Progenitor cell of endocrine pancreas (in vitro differentiated cells): ENCODE data around the gene SPON1. TPM values are rescaled to one million over a fixed set of nuclear protein-coding genes. Genes with fewer than 3 reads are reported as not detected.

Source experiments
- DNase-seq: peaks from one replicate; pipeline ENCODE4 v3.0.0; 2021; ENCODE audit warnings: low spot score; ENCODE audit not compliant: unreplicated experiment
- H3K27ac Mint-ChIP-seq: 2 replicates; pipeline ENCODE4 v1.8.0; 2021; ENCODE audit warnings: mild to moderate bottlenecking, moderate library complexity, mixed read lengths
- H3K27me3 Mint-ChIP-seq: 2 replicates; pipeline ENCODE4 v1.8.0; 2021; ENCODE audit warnings: mixed read lengths
- H3K36me3 Mint-ChIP-seq: 2 replicates; pipeline ENCODE4 v1.8.0; 2022; ENCODE audit warnings: mixed read lengths; ENCODE audit not compliant: insufficient read depth
- H3K4me1 Mint-ChIP-seq: 2 replicates; pipeline ENCODE4 v1.8.0; 2021; ENCODE audit warnings: low read depth, mixed read lengths
- H3K4me3 Mint-ChIP-seq: 2 replicates; pipeline ENCODE4 v1.8.0; 2021; ENCODE audit warnings: low read depth, mild to moderate bottlenecking, moderate library complexity, mixed read lengths
- H3K9me3 Mint-ChIP-seq: 2 replicates; pipeline ENCODE4 v1.8.0; 2021; ENCODE audit warnings: low read depth, mixed read lengths
- total RNA-seq: library from RNA; stranded (reverse); gene quantifications from 2 replicates; pipeline ENCODE4 v1.2.1, GENCODE V29; 2021
- TF ChIP-seq, protein P1 (sequence below): fragments of 200-600 bp; sonication (generic); IDR thresholded peaks from one replicate; pipeline ENCODE4 v1.5.0; 2021; ENCODE audit warnings: antibody characterized with exemption, mild to moderate bottlenecking; ENCODE audit not compliant: unreplicated experiment

SPON1 gene
- total RNA-seq, 1 donor from 2014 or later: 13.7 TPM

DNA sequence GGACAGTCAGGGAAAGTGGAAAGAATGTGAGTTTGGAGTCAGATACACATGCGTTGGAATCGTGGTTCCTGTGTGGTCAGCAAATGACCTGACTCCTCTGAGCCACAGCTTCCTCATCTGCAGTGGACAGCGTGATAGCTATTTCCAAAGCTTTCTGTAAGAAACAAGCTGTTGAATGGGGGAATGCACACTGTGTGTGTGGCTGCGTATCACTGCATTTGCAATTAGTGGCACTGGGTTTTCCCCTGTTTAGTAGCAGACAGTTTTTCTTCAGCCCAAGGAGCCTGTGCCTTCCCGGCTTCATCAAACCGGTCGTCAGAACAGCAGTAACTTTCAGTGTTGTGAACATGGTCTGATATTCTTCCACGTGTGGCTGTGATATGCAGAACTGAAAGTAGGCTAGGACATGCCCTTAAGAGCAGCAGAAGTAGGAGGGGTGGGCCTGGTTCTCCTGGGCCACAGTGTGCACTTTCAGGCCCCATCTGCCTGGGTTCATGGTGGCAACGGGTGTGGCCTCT is 275.0 kb downstream of the SPON1 start:
- no peaks in the 10 kb centered on the region for H3K9me3 Mint-ChIP-seq
- H3K27ac Mint-ChIP-seq: no peak overlapping the region
- no peaks in the 10 kb centered on the region for H3K36me3 Mint-ChIP-seq
- H3K27me3 Mint-ChIP-seq: peaks cover 26% of the 10 kb centered on the region
- TF ChIP-seq, protein P1, sequence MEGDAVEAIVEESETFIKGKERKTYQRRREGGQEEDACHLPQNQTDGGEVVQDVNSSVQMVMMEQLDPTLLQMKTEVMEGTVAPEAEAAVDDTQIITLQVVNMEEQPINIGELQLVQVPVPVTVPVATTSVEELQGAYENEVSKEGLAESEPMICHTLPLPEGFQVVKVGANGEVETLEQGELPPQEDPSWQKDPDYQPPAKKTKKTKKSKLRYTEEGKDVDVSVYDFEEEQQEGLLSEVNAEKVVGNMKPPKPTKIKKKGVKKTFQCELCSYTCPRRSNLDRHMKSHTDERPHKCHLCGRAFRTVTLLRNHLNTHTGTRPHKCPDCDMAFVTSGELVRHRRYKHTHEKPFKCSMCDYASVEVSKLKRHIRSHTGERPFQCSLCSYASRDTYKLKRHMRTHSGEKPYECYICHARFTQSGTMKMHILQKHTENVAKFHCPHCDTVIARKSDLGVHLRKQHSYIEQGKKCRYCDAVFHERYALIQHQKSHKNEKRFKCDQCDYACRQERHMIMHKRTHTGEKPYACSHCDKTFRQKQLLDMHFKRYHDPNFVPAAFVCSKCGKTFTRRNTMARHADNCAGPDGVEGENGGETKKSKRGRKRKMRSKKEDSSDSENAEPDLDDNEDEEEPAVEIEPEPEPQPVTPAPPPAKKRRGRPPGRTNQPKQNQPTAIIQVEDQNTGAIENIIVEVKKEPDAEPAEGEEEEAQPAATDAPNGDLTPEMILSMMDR: no peak
- no peak overlapping the region for H3K4me3 Mint-ChIP-seq
- DNase-seq: no peak
- no peaks in the 10 kb centered on the region for H3K4me1 Mint-ChIP-seq

DNA sequence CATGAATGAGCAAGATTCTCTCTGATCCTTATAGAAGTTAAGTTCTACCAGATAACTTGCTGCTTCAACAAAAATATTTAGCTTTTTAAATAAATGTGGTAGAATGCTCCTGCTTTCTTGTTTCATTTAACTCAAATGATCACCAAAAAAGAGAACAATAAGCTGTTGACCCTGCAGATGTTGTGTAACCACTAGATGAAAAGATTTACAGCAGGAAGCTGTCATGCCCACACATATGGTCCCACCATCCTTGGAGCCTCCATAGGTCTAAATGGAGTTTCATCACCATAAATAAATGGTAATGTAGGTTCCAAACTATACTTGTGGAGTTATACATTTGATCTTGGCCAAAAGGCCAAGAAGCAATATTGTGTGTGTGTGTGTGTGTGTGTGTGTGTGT is 277.7 kb downstream of the SPON1 start:
- Mint-ChIP-seq H3K27me3 (peaks cover 30% of the 10 kb centered on the region), H3K27ac (no peak overlapping the region), H3K4me3 (no peak overlapping the region), H3K9me3 (no peaks in the 10 kb centered on the region), H3K4me1 (no peaks in the 10 kb centered on the region), H3K36me3 (no peaks in the 10 kb centered on the region)
- TF ChIP-seq, protein P1: no peak
- DNase-seq: no peak

DNA sequence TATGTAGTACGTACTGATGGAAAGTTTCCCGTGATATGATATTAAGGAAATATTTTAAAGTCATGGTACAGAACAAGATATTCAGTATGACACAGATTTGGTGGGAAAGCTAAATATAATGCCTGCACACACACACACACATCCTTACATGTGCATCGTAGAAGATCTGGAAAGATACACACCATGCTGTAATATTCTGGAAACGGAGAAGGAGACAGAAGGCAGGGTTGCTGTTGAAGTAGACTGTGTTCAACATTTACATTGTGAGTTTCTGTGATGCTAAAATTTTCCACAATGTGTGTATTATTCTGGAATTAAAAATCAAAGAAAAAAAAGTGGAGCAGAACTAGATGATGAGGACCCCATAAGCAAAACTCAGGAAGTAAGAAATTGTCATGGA is 278.4 kb downstream of the SPON1 start:
- no peaks in the 10 kb centered on the region for H3K36me3 Mint-ChIP-seq
- H3K4me1 Mint-ChIP-seq: no peaks in the 10 kb centered on the region
- no peak for DNase-seq
- peaks cover 27% of the 10 kb centered on the region for H3K27me3 Mint-ChIP-seq
- H3K27ac Mint-ChIP-seq: no peak overlapping the region
- no peak overlapping the region for H3K4me3 Mint-ChIP-seq
- TF ChIP-seq, protein P1: no peak
- H3K9me3 Mint-ChIP-seq: no peaks in the 10 kb centered on the region

DNA sequence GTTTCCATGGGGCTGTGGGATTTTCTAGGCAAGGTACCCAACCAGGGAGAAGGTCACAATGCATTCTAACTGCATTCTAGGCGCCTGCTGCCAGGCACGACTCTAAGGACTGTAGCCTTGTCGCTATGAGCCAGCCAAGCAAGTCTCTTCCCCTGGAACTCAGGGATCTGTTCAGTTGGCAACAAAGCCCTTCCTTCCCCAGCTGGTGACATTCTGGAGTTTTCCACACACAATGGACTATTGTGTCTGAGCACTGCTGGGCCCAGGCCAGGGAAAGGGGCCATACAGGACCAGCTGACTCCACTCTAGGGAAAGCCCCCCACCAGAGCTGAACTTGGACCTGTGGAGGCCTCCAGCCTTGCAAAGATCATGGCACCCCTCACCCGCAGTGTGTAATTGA is 279.7 kb downstream of the SPON1 start:
- no peaks in the 10 kb centered on the region for H3K9me3 Mint-ChIP-seq
- no peak overlapping the region for H3K4me3 Mint-ChIP-seq
- H3K36me3 Mint-ChIP-seq: no peaks in the 10 kb centered on the region
- no peak for DNase-seq
- TF ChIP-seq, protein P1: no peak
- H3K27ac Mint-ChIP-seq: no peak overlapping the region
- H3K27me3 Mint-ChIP-seq: peaks cover 23% of the 10 kb centered on the region
- H3K4me1 Mint-ChIP-seq: no peaks in the 10 kb centered on the region

DNA sequence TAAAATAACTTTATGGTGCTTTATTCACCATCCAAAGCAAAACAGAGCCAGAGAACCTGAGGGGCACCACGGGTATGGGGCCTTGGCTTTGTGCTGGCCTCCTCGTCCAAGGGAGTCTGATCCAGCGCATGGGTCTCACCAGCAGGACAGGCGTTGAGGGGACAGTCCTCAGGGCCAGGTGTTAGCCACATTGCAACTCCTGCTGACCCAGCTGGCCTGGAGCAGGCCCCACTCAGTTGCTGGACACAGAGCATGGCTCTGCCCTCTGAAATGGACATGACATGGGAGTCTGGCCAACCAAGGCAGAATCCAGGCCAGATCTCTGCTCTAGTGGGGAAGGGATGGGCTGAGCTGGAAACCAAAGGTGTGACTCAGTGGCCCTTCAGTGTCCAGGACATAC is 280.2 kb downstream of the SPON1 start:
- H3K4me3 Mint-ChIP-seq: no peak overlapping the region

More for the DNA sequence above, 280.2 kb downstream of the SPON1 start:
- Mint-ChIP-seq H3K9me3 (no peaks in the 10 kb centered on the region), H3K27me3 (peaks cover 27% of the 10 kb centered on the region), H3K4me1 (peaks cover under 1% of the 10 kb centered on the region), H3K27ac (no peak overlapping the region), H3K36me3 (no peaks in the 10 kb centered on the region)
- TF ChIP-seq, protein P1: no peak
- DNase-seq: no peak
